Upper lobe of right lung (tissue), 1 donor: Measurements from ENCODE around the gene SPEN. TPM values are rescaled to one million over a fixed set of nuclear protein-coding genes. Genes with fewer than 3 reads are reported as not detected.

Experiments used
- ATAC-seq: fragments of 200-7000 bp; cut with Tn5 transposase; one replicate; pipeline ENCODE4 v1.9.1; 2020; ENCODE audit warnings: mild to moderate bottlenecking, moderate library complexity
- DNase-seq: peaks from one replicate; pipeline ENCODE4 v3.0.0-alpha.2; 2020
- H3K27ac ChIP-seq: fragments of 200-600 bp; one replicate; pipeline ENCODE4 v1.8.0; 2022
- H3K27me3 ChIP-seq: fragments of 200-600 bp; one replicate; pipeline ENCODE4 v1.8.0; 2022; ENCODE audit warnings: mild to moderate bottlenecking
- H3K36me3 ChIP-seq: fragments of 200-600 bp; one replicate; pipeline ENCODE4 v1.8.0; 2022
- H3K4me1 ChIP-seq: fragments of 200-600 bp; one replicate; pipeline ENCODE4 v1.8.0; 2022
- H3K4me3 ChIP-seq: fragments of 200-600 bp; one replicate; pipeline ENCODE4 v1.8.0; 2022; ENCODE audit warnings: mild to moderate bottlenecking
- H3K9me3 ChIP-seq: fragments of 200-600 bp; one replicate; pipeline ENCODE4 v1.8.0; 2022
- intact Hi-C: fragments of 100-400 bp; cut with DNase I; formaldehyde crosslinking; loops from one replicate; pipeline ENCODE4 v1.11.0; 2022
- total RNA-seq: library from RNA; stranded (reverse); fragmentation: NEBNext Ultra II Directional; extraction: Animal tissue kit (Norgen Biotek cat#: 25700); gene quantifications from one replicate; pipeline ENCODE4 v1.2.1, GENCODE V29; 2021
- TF ChIP-seq, protein P1 (sequence below): fragments of 200-600 bp; IDR thresholded peaks from one replicate; pipeline ENCODE4 v1.8.0; 2022; ENCODE audit warnings: antibody characterized with exemption
- donor health status: DM: no; HTN: yes; CAD: no; lungs with severe emphysema.

Gene SPEN
- total RNA-seq, 1 donor from 2014 or later: 53.1 TPM

DNA sequence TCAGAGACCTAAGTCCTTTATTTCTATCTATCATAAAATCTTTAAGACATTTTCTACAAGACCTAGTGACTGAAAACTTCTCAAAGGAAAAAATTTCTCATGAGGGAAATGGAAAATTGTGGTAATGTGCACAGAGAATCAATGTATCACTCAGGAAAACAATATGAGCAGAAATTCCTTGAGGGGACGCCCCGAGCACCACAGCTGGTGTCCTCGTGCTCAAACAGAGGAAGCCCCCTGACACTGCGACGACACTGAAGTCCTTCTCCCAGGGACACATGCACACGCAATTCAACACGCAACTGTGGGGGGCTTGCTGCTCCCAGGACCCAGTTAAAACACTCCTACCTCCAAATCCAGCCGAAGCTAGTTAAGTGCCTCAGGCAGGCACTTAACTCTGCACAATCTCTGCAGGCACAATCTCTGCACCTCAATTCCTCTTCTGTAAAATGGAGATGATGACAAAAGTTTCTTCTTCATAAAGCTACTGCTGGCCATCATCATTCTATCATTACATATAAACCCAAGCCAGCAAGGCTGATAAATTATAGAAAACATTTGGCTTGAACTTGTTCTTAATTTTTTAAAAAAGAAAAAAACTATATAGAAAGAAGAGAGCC, 112.4 kb downstream of the SPEN start:
- intact Hi-C loops: no loop called here
- no peak overlapping the region for H3K27ac ChIP-seq
- H3K4me3 ChIP-seq: no peak overlapping the region
- TF ChIP-seq, protein P1, sequence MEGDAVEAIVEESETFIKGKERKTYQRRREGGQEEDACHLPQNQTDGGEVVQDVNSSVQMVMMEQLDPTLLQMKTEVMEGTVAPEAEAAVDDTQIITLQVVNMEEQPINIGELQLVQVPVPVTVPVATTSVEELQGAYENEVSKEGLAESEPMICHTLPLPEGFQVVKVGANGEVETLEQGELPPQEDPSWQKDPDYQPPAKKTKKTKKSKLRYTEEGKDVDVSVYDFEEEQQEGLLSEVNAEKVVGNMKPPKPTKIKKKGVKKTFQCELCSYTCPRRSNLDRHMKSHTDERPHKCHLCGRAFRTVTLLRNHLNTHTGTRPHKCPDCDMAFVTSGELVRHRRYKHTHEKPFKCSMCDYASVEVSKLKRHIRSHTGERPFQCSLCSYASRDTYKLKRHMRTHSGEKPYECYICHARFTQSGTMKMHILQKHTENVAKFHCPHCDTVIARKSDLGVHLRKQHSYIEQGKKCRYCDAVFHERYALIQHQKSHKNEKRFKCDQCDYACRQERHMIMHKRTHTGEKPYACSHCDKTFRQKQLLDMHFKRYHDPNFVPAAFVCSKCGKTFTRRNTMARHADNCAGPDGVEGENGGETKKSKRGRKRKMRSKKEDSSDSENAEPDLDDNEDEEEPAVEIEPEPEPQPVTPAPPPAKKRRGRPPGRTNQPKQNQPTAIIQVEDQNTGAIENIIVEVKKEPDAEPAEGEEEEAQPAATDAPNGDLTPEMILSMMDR: no peak
- ATAC-seq (no peak), DNase-seq (no peak)
- no peaks in the 10 kb centered on the region for H3K9me3 ChIP-seq
- no peaks in the 10 kb centered on the region for H3K27me3 ChIP-seq
- H3K4me1 ChIP-seq: peaks cover 44% of the 10 kb centered on the region
- H3K36me3 ChIP-seq: peaks cover 5% of the 10 kb centered on the region

DNA sequence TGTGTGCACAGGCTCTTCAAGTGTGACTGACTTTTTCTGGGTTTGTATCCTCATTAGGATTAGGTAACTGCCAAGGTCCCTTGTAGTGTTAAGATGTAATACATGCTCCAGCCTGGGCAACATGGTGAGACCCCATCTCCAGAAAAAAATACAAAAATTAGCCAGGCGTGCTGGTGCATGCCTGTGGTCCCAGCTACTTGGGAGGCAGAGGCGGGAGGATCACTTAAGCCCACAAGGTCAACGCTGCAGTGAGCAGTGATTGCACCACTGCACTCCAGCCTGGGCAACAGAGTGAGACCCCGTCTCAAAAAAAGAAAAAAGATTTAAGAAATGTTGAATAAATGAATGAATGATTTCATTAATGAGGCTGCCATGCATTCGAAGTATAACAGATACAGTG, 113.3 kb downstream of the SPEN start:
- TF ChIP-seq, protein P1: no peak
- no peak for ATAC-seq
- intact Hi-C loops: no loop called here
- Histone ChIP-seq H3K27me3 (no peaks in the 10 kb centered on the region), H3K4me3 (no peak overlapping the region), H3K27ac (no peak overlapping the region), H3K9me3 (no peaks in the 10 kb centered on the region), H3K4me1 (peaks cover 50% of the 10 kb centered on the region), H3K36me3 (peaks cover 5% of the 10 kb centered on the region)
- no peak for DNase-seq

DNA sequence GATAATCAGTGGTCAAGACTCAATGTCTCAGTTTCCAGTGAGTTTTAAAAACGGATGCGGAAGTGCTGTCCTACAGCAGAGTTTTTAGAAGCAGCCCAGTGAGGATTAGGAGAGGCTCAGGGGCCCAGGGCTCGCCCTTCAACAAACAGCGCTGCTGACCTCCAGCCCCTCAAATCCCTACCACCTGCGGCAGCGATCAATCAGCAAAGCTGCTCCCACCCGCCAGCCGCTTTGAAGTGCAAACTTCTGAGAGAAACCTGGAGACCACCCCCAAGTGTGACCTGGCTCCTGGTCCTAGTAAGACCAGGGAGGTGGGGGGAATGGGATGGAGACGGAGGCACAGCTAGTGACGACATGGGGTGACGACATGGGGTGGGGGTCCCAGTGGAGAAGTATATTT, 114.0 kb downstream of the SPEN start:
- ATAC-seq (no peak), DNase-seq (no peak)
- no peak overlapping the region for H3K27ac ChIP-seq
- H3K4me3 ChIP-seq: no peak overlapping the region
- H3K36me3 ChIP-seq: peaks cover 5% of the 10 kb centered on the region
- TF ChIP-seq, protein P1: no peak
- peaks cover 50% of the 10 kb centered on the region for H3K4me1 ChIP-seq
- no peaks in the 10 kb centered on the region for H3K9me3 ChIP-seq
- H3K27me3 ChIP-seq: no peaks in the 10 kb centered on the region
- intact Hi-C loops: no loop called here

DNA sequence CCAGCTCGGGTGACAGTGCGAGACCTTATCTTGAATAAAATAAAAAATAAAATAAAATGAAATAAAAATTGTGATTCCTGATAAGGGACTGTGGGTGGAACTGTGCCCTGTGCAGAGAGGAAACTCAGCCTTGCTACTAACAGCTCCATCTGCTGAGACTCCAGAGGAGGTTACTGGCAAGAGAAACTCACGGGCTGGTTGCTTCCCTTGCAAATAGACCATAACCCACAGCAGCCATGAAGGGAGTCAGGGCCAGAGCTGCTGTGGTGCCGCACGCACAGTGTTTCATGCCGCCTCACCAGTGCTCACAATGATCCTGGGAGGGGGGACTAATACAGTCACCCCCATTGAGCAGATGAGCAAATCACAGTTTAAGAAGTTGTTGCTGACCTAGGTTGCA, 114.7 kb downstream of the SPEN start:
- TF ChIP-seq, protein P1: no peak
- peaks cover 5% of the 10 kb centered on the region for H3K36me3 ChIP-seq
- H3K4me1 ChIP-seq: peaks cover 56% of the 10 kb centered on the region
- no peak overlapping the region for H3K4me3 ChIP-seq
- H3K27me3 ChIP-seq: no peaks in the 10 kb centered on the region
- intact Hi-C loops: no loop called here
- no peak overlapping the region for H3K27ac ChIP-seq
- DNase-seq: no peak
- ATAC-seq: no peak
- no peaks in the 10 kb centered on the region for H3K9me3 ChIP-seq

DNA sequence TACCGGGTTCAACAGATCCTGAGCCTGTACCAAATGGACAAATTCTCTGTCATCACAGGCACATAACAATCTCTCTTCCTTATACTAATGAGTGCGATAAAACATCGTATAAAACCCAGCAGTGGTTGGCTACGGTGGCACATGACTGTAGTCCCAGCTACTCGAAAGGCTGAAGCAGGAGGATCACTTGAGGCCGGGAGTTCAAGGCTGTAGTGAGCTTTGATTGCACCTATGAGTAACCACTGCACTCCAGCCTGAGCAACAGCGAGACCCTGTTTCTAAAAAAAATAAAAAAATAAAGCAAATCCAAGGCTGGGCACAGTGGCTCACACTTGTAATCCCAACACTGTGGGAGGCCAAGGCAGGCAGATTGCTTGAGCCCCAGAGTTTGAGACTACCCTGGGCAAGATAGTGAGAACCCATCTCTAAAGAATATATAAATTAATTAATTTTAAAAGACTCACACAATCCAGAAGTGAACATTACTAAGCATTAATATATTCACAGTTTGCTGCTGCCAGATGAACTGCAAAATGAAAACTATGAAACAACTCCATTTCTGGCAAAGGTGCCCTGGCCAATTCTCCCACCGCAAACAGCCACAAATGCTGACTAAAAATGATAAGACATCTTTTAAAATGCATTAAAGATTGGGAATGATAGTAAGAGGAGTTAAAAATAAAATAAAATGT, 115.3 kb downstream of the SPEN start:
- no peak overlapping the region for H3K27ac ChIP-seq
- H3K4me1 ChIP-seq: peaks cover 57% of the 10 kb centered on the region
- TF ChIP-seq, protein P1: no peak

More for the DNA sequence above, 115.3 kb downstream of the SPEN start:
- Histone ChIP-seq H3K9me3 (no peaks in the 10 kb centered on the region), H3K36me3 (peaks cover 5% of the 10 kb centered on the region), H3K27me3 (no peaks in the 10 kb centered on the region), H3K4me3 (no peak overlapping the region)
- DNase-seq: no peak
- ATAC-seq: no peak
- intact Hi-C loops: no loop called here
